Activated CD4-positive, alpha-beta T cell treated with anti-CD3 and anti-CD28 coated beads, Interleukin-10, Interleukin-2, amounts not matched to agents 100 ng/mL and 50 ng/mL, durations not matched to agents 16 hours and 8 hours (primary cell): ENCODE results near the gene OSBPL2.
A peak's percentile ranks its signal among the peaks of the same experiment; 100 is the strongest.

Source experiments
- DNase-seq: peaks from one replicate; pipeline ENCODE4 v3.0.0-alpha.2; 2020

The OSBPL2 gene

DNA sequence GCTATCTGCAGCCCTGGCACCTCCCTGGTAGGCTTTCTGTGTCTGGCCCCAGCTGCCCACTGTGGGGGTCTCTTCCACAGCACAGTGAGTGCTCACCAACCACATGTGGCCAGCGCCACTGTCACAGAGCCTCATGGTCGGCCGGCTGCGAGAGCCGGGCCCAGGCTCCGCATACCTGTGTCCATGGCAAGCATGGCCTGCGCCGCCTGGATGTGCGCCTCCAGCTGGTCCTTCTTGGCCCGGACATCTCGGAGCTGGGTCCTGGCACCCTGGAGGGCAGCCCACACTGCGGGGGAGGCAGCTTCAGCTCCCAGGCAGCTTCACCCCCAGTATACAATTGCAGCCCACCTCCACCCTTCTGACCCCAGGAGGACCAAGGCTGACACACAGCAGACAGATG is 77.5 kb downstream of the OSBPL2 start:
- no peak for DNase-seq

DNA sequence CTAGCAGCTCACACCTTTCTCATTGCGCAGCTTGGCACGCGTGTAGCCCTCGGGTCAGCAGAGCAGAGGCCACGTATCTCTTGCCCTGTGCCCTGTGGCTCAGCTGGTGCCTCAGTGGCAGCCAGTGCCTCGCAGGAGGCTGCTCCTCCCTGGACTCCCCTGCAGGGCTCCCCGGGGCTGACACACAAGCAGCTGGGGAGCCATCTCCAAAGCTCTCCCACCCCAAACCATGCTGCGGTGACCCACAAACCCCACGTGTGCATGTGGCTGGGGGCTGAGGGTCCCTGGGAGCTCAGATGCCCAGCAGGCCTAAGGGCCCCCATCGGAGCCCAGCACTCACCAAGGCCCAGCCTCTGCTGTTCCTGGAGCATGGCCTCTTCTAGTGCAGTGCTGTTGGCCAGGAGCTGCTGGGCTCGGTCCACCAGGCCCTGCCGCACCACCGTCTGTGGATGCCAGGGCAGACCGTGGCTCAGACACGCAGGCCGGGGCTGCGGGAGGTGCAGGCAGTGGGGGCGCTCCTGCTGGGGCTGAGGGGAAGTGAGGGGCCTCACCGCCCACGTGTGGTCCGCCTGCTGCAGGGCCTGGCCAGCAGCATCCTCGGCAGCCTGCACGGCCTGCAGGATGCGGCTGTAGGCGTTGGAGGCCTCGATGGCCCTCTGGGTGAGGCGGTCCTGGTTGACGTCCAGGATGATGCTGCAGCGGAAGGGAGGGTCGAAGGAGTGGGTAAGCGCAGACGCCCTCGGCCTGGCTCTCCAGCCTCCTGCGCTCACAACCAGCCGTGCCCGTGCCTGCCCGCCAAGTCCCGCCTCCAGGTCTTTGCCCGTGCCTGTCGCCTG is 78.2 kb downstream of the OSBPL2 start:
- DNase-seq, result no peak

DNA sequence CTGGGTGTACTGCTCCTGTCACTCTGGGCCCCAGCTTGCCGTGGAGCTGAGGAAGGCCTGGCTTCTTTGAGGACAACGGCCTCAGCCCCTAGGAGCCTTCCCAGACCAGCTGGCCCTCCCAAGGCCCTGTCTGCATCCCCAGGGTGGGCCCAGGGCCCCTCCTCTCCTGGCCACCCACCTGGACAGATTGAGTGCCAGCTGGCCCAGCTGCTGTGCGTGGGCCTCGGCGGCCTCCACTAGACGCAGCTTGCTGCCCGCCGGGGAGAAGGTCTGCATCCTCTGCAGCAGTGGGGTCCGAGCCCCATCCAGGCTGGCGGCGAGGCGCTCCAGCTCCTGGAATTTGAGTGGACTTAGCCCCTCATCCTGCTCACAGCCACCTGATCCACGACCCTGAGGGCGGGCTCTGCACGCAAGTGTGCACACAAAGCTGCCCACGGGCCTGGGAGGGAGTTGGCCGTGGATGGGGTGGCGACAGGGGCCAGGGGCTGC is 78.9 kb downstream of the OSBPL2 start:
- DNase-seq, result no peak

DNA sequence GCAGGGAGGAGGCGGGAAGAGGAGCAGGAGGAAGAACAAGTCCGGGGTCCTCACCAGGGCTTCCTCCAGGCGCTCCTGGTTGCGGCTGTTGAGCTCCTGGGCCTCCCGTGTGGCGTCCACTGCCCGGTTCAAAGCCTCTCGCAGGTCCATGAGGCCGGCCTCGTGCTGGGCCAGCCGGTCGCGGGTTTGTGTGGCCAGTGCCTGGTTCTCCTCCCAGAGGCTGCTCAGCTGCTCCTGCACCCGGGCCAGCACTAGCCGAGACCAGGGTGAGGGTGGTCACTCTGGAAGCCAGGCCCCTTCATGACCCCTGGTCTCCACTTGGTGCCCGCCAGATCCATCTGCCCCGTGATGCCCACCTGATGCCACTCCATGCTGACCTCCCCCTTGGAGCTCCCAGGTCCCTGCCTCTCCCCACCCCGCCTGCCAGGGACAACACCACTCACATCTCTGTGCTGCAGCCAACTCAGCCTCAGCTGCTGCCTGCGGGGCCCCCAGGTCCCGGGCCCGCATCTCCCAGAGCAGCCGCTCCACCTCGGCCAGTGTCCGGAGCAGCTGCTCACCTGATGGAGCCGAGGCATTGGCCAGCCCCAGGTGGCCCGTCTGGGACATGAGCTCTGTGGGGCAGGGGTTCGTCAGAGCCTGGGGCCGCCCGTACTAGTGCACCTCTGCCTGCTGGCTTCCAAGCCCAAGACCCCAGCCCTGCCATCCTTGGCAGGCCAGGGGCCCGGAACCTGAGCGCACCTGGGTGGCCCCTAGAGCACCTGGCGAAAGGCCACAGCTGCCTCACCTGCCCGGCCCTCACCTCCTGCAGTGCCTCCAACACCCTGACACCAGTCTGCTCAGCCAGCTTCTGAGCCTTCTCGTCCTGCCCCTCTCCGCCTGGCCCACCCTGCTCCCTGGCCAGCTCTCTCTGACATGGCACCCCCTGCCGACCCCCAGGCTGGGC is 80.4 kb downstream of the OSBPL2 start:
- no peak for DNase-seq

DNA sequence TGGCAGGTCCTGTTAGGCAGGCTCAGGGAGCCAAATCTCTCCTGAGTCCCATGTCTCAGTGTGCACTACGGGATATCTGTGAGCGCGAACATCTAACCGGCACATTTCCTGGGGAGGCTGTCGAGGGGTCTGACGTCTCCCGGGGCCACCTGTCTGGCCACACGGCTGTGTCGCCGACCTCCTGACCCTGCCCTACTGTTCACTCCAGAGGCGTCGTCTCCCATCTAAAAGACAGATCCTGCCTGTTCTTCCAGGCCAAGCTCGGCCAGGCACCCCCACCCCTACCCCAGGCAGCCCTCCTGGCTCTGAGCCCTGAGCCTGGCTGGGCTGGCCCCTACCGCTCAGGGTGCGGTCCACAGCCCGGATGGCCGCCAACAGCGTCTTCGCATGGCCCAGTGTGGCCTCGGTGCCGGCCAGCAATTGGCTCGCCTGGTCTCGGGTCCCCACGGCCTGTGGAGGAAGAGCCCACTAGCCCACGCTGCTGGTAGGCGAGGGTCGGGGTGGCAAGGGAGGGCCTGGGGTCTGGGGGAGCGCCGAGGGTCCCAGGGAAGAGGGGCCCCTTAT is 81.1 kb downstream of the OSBPL2 start:
- DNase-seq, result no peak

DNA sequence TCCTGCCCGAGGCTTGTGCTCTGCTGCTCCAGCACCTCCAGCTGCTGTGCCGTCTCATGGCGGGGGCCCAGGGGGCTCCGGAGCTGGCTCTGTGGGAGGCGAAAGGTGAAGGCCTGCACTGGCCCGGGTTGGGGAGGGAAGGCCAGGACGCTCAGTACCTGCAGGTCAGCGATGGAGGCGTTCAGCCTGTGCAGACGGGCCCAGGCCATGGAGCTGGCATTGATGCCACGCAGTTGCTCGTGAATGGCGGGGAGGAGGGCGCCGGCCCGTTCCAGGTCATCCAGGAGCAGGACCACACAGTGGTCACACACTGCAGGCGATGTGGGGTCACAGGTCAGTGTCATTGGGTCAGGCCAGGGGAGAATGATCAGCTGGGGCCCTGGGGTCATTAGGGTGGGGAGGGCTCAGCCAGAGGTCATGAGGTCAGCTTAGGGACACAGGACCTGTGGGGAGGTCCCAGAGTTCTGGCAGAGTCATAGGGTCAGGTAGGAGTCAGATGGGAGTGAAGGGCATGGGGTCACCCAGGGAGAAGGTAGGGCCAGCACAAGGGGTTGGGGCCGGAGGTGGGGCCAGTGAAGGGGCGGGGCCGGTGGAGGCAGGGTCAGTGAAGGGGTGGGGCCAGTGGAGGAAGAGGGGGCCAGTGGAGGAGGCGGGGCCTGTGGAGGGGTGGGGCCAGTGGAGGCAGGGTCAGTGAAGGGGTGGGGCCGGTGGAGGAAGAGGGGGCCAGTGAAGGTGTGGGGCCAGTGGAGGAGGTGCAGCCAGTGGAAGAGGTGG is 82.4 kb downstream of the OSBPL2 start:
- no peak for DNase-seq

DNA sequence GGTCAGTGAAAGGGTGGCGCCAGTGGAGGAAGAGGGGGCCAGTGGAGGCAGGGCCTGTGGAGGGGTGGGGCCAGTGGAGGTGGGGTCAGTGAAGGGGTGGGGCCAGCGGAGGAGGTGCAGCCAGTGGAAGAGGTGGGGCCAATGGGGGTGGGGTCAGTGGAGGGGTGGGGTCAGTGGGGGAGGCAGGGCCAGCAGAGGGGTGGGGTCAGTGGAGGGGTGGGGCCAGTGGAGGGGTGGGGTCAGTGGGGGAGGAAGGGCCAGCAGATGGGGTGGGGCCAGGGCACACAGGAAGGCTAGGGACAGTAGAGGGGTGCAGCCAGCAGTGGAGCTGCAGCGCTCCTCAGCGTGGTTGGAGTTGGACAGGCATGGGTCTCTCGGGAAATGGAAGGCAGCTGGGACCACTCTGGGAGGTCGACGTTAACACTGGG is 83.2 kb downstream of the OSBPL2 start:
- peak; percentile 16 for DNase-seq

DNA sequence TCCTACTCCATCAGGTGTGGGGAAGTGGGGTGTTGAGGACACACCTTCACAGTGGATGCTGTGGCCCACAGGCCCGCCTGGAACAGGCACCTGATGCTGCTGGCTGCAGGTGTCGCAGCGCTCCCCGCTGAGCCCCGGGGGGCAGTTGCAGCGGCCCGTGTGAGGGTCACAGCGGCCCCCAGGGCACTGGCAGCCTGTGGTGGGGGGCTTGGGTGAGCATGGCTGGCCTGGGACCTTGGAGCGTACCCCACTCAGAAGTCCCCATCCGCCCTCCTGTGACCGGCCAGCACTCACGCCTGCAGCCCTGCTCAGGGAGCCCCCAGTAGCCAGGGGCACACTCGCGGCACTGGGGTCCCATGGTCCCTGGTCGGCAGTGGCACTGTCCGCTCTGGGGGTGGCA is 83.7 kb downstream of the OSBPL2 start:
- no peak for DNase-seq

DNA sequence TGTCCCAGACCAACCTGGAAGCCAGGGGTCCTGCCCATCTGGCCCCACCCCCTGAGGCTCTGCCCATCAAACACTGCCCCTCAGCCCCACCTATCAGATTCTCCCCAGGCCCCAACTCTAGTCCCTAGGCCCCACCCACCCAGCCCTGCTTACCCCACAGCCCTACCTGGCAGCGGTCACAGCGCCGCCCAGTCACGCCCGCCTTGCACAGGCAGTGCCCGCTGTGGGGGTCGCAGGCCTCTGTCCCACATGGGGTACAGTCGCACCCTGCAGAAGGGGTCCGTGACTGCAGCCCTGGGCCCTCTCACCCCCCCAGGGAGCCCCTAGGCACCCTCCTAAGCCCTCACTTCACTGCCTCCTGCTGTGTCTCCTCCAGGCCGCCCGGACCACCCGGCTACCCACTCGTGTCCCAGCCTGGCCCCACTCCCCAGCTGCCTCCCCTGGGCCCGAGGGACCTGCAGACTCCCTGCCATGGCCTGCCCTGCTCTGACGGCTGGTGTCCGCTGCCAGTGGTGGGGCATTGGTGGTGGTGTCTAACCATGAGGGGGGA is 84.2 kb downstream of the OSBPL2 start:
- no peak for DNase-seq

DNA sequence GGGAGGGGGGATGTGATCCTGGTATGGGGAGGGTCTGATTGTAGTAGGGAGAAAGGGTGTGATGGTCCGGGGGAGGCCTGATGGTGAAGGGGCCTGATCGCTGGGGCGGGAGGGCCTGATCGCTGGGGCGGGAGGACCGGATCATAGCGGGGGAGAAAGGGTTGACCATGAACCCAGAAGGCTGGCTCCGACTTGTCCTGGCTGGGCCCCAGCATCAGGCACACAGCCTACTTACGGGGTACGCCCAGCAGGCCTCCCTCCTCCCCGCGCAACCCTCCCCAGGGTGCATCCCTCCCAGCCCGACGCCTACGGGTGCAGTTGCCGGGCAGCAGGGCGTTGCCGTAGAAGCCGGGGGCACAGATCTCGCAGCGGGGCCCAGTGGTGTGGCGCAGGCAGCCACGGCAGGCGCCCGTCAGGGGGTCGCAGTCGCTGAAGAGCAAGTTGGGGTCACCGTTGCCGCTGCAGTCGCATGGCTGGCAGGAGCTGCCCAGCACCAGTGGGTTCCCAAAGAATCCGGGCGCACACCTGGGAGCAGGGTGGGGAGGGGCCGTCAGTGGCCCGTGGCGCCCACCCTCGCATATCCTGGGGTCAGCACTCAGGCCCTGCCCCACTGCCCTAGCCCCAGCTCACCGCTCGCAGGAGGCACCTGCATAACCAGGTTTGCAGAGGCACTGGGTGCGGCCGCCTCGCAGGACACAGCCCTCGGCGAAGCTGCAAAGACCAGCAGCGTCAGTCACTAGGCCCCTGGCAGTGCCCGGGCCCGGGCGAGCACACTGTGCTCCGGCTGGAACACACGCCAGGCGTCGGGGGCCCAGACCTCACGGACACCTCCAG is 85.0 kb downstream of the OSBPL2 start:
- no peak for DNase-seq

DNA sequence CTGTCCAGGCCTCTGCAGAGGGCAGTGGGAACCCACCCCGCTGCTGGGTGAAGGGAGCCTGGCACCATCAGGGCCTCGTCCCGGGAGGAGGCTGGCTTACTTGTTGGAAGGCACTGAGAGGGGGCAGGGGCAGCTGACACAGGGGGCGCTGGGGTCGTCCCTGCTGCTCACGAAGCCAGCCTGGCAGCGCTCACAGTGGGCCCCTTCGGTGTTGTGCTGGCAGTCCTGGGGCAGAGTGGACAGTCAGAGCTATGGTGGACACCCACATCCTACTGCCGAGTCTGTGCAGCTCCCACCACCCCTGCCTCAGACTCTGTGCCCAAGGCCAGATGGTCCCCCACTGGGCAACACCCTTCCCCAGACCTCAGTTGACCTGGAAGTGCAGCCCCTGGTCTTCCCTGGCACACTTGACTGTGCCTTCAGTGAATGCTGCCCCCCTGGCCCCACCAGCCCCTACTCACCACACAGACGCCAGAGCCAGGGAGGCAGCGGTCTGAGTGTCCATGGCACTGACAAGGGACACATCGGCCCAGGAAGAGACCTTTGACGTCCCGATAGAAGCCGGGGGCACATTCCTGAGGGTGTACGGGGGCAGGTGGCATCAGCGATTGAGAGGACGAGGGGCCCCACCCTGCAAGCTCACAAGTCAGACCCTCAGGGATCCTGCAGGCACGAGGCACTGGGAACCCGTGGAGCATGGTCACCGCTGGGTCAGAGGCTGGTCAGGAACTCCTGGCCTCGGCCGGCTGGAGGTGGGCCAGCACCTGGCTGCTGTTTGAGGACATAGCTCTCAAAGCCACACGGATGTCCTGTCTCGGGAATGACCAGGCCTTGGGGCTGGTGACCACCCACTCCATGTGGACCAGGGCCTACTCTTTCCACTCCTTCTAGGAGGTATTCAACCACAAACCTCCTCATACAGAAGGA is 85.9 kb downstream of the OSBPL2 start:
- no peak for DNase-seq

DNA sequence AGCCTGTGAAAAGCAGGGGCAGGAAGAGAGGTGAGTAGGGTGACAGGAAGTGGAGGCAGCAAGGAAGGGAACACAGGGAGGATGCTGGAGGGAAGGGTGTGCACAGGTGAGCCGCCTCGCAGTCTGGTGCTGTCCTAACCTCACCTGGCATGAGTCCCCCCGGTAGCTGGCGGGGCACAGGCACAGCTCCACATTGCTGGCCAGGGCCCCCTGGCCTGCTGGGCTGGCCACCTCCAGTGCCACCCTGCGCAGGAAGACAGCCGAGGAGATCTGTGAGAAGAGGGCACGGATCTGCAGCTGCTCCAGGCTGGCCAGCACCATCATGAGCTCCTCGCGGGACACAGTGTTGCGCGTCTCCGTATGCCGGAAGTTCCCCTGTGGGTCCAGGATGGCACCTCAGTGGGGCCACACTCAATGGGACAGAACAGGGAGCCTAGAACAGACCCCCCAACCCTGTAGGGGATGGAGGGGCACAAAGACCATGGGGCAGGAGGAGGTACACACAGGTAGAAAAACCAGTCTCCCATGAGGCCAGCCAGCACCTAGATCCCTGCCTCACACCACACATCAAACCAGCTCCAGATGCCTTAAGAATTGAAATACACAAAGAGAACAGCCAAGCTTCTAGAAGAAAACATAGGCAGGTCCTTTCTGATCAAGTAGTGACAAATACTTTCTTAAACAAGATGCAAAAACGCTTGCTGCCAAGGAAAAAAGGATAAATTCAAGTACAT is 87.0 kb downstream of the OSBPL2 start:
- no peak for DNase-seq

DNA sequence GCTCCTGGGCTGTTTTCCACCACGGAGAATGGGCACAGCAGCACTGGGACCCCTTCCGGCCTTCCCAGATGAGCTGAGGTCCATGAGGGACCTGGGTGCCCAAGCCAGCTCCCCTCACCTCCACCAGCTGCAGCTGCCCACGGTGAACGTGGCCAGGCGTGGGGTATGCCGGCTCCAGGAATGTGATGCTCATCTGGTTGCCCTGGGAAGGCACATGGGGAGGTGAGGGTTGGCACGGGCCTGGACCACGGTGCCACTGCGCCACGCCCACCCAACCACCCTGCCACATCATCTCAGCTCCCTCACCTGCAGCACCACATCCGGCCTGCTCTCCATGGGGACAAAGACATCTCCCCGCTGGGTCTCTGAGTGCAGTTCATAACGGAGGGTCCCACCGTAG is 88.2 kb downstream of the OSBPL2 start:
- no peak for DNase-seq

DNA sequence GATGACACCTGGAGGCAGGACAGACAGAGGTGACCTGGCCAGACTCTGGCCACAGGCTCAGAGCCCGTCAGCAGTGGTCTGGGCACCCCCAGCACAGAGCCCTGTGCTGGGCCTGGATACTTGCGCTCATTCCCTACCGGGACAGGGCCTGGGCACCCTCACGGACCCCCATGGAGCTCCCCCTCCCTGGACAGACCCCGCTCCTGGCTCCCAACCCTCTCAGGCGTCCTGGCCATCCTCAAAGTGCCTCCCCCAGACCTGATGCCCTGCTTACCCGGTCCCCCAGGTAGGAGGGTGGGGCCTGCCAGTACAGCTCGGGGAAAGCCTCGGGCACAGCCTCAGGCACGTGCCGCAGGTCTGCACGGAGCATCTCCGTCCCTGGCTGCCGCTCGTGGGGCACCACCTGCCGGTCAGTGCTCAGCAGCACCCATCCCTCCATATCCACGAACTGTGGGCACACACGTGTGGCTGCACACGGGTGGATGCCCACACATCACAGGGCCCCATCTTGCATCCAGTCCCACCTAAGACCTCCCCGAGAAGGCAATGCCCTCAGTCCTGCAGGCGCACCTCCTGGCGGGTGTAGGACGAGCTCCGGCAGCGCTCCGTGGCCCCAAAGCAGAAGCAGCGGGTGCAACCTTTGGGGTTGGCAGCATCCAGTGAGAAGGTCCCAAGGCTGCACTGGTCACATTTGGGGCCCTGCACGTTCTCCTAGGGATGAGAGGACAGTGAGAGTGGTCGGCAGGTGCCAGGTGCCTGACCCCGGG is 88.8 kb downstream of the OSBPL2 start:
- DNase-seq, result no peak

DNA sequence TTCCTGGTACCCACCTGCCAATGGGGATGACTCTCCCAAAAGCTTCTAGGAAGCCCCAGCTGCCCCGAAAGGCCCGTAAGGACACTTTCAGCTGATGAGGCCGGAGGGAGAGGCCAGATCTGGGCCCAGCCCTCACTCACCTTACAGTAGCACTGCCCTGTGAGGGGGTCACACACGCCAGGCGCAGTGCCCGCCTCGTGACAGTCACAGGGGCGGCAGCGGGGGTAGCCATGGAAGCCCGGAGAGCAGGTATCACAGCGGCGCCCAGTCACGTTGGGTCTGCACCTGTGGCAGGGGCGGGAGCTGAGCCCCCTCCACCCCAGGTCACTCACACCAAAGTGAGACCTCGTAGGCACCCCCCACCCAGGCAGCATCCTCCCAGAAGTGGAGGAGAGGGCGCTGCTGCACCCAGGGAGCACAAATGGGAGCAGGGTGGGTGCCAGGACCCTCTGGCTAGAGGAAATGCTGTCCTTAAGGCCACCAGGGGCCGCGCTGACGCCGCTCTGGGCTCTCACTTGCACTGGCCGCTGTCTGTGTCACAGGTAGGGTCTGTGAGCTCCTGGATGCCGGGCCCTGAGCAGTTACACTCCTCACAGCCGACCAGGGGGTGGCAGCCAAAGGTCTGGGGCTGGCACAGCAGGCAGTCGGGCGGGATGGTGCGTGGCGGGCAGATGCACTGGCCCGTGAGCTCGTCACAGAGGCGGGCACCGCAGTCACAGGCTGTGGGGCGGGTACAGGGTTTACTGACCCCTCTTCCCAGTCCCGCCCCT is 89.6 kb downstream of the OSBPL2 start:
- DNase-seq, result no peak

DNA sequence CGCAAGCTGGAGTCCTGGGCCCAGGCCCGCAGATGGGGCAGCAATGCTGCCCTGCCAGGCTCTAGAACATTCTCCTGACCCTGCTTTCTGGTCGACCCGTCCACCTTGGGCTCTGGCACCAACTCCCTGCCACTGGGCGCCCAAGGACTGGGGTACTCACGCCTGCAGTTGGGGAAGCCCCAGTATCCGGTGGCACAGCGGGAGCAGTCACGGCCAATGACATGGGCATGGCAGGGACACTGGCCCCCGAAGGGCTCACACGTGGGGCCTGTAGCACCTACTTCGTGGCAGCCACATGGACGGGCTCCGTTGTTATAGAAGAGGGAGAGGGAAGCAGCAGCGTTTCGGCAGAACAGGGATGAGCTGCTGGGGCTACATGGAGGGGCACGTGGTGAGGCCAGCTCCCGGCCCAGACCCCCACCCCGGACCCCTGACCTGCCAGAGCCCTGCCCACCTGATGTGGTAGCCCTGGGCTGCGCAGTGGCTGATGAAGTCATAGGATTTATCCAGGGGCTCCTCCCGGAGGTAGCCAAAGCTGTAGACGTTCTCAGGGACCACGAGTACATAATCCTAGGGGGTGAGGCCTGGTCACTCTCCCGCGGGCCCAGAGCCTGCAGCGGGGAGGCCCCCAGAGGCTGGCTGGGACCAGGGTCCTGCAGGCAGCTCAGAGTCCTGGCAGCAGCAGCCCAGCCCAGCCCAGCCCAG is 90.5 kb downstream of the OSBPL2 start:
- DNase-seq, result no peak
